WTC11 (cell line): ENCODE results near the gene ADCY6. TPM values are rescaled to one million over a fixed set of nuclear protein-coding genes. Genes with fewer than 3 reads are reported as not detected.

Experiments used
- ATAC-seq: fragments of 200-7000 bp; cut with Tn5 transposase; 2 replicates; pipeline ENCODE4 v1.10.0; 2021; ENCODE audit warnings: mild to moderate bottlenecking, moderate library complexity
- CTCF ChIA-PET: fragments of 300-600 bp; sonication (Branson Sonifier 250); formaldehyde crosslinking; loops from one replicate; lab custom pipeline; 2021; ENCODE audit warnings: antibody characterized with exemption; lab: Charles Lee
- POLR2A ChIA-PET: fragments of 350-600 bp; sonication (Branson Sonifier 250); formaldehyde crosslinking; loops from one replicate; lab custom pipeline; 2021; ENCODE audit warnings: antibody characterized with exemption; lab: Charles Lee
- DNase-seq: peaks from one replicate; pipeline ENCODE4 v3.0.0; 2021; ENCODE audit warnings: low spot score
- H3K27ac Mint-ChIP-seq: 2 replicates; pipeline ENCODE4 v1.8.0; 2021; ENCODE audit warnings: mixed read lengths
- H3K27me3 Mint-ChIP-seq: 2 replicates; pipeline ENCODE4 v1.8.0; 2021; ENCODE audit warnings: low read depth, mild to moderate bottlenecking, moderate library complexity, mixed read lengths
- H3K36me3 Mint-ChIP-seq: 2 replicates; pipeline ENCODE4 v1.8.0; 2021; ENCODE audit warnings: mixed read lengths
- H3K4me1 Mint-ChIP-seq: 2 replicates; pipeline ENCODE4 v1.8.0; 2022; ENCODE audit warnings: mixed read lengths
- H3K4me3 Mint-ChIP-seq: 2 replicates; pipeline ENCODE4 v1.8.0; 2021; ENCODE audit warnings: mild to moderate bottlenecking, moderate library complexity, mixed read lengths
- H3K9me3 Mint-ChIP-seq: 2 replicates; pipeline ENCODE4 v1.8.0; 2021; ENCODE audit warnings: mixed read lengths
- CBFB ChIP-seq: sonication (generic); formaldehyde crosslinking; IDR thresholded peaks from 2 replicates; pipeline ENCODE4 v1.8.1; 2022; ENCODE audit warnings: mild to moderate bottlenecking, low read depth, missing genetic modification reagents
- CREB1 ChIP-seq: sonication (generic); formaldehyde crosslinking; IDR thresholded peaks from 2 replicates; pipeline ENCODE4 v1.8.0; 2023; ENCODE audit warnings: mild to moderate bottlenecking, missing genetic modification reagents
- CTCF ChIP-seq: fragments of 200-600 bp; IDR thresholded peaks from 2 replicates; pipeline ENCODE4 v1.8.0; 2022; ENCODE audit warnings: antibody characterized with exemption
- E2F4 ChIP-seq: sonication (generic); formaldehyde crosslinking; IDR thresholded peaks from 2 replicates; pipeline ENCODE4 v1.8.1; 2022; ENCODE audit warnings: low read depth, mild to moderate bottlenecking, moderate library complexity, missing genetic modification reagents, borderline replicate concordance
- EMX1 ChIP-seq: fragments of 250-450 bp; sonication (Bioruptor Pico); IDR thresholded peaks from 2 replicates; pipeline ENCODE4 v1.8.0; 2021; ENCODE audit warnings: mild to moderate bottlenecking
- FOXJ3 ChIP-seq: sonication (generic); formaldehyde crosslinking; IDR thresholded peaks from 2 replicates; pipeline ENCODE4 v1.9.0; 2021; ENCODE audit warnings: missing genetic modification reagents, mild to moderate bottlenecking, borderline replicate concordance
- NR1H2 ChIP-seq: sonication (generic); formaldehyde crosslinking; IDR thresholded peaks from 2 replicates; pipeline ENCODE4 v1.9.0; 2021; ENCODE audit warnings: mild to moderate bottlenecking, moderate library complexity, missing genetic modification reagents
- SMAD4 ChIP-seq: sonication (generic); formaldehyde crosslinking; IDR thresholded peaks from 2 replicates; pipeline ENCODE4 v1.8.0; 2022; ENCODE audit warnings: mild to moderate bottlenecking, missing genetic modification reagents
- USF2 ChIP-seq: sonication (generic); formaldehyde crosslinking; IDR thresholded peaks from 2 replicates; pipeline ENCODE4 v1.8.1; 2023; ENCODE audit warnings: mild to moderate bottlenecking, missing genetic modification reagents, moderate library complexity
- ZNF121 ChIP-seq: sonication (generic); formaldehyde crosslinking; IDR thresholded peaks from 2 replicates; pipeline ENCODE4 v1.8.0; 2023; ENCODE audit warnings: missing genetic modification reagents
- ZNF219 ChIP-seq: sonication (generic); formaldehyde crosslinking; IDR thresholded peaks from 2 replicates; pipeline ENCODE4 v1.8.0; 2023; ENCODE audit warnings: missing genetic modification reagents, mild to moderate bottlenecking, borderline replicate concordance
- ZNF232 ChIP-seq: sonication (generic); formaldehyde crosslinking; IDR thresholded peaks from 2 replicates; pipeline ENCODE4 v1.8.0; 2022; ENCODE audit warnings: mild to moderate bottlenecking, missing genetic modification reagents
- ZNF396 ChIP-seq: fragments of 250-450 bp; sonication (Bioruptor Pico); IDR thresholded peaks from 2 replicates; pipeline ENCODE4 v1.8.0; 2021; ENCODE audit warnings: mild to moderate bottlenecking, moderate library complexity, borderline replicate concordance
- total RNA-seq: library from RNA; stranded (reverse); gene quantifications from 3 replicates; pipeline ENCODE4 v1.2.3, GENCODE V29; 2021
- TF ChIP-seq, protein P1 (sequence below): sonication (generic); formaldehyde crosslinking; IDR thresholded peaks from 2 replicates; pipeline ENCODE4 v1.8.0; 2022; ENCODE audit warnings: mild to moderate bottlenecking, missing genetic modification reagents
- TF ChIP-seq, protein P2 (sequence below): sonication (generic); formaldehyde crosslinking; IDR thresholded peaks from 2 replicates; pipeline ENCODE4 v1.8.1; 2023; ENCODE audit warnings: mild to moderate bottlenecking, missing genetic modification reagents
- TF ChIP-seq, protein P3 (sequence below): sonication (generic); formaldehyde crosslinking; conservative IDR thresholded peaks from 2 replicates; pipeline ENCODE4 v1.8.1; 2022; ENCODE audit warnings: mild to moderate bottlenecking, missing genetic modification reagents

ADCY6 gene
- total RNA-seq, 1 experiment from 2014 or later: 12.8 TPM

- H3K27me3 Mint-ChIP-seq: no peaks in the 10 kb centered on the region
- ChIA-PET POLR2A (interaction anchor here (1.2 kb wide), 1 partner anchor 21 kb away, joined by 4 read pairs; no protein-coding TSS in a partner anchor), CTCF (interaction anchor here (0.8 to 2.6 kb wide), 6 partner anchors 10 to 46 kb away, joined by 3 to 26 read pairs (median 10); partner anchors contain the start of gene ADCY6)
- DNase-seq (no peak), ATAC-seq (peak; percentile 91)
- H3K9me3 Mint-ChIP-seq: no peaks in the 10 kb centered on the region
- peaks cover 23% of the 10 kb centered on the region for H3K4me1 Mint-ChIP-seq
- no peak overlapping the region for H3K27ac Mint-ChIP-seq
- no peak overlapping the region for H3K4me3 Mint-ChIP-seq
- peaks cover 9% of the 10 kb centered on the region for H3K36me3 Mint-ChIP-seq
- no peak for TF ChIP-seq CREB1 (CRISPR knock-in tag)
- TF ChIP-seq USF2 (CRISPR knock-in tag): no peak
- no peak for TF ChIP-seq ZNF219 (CRISPR knock-in tag)
- TF ChIP-seq, protein P1, sequence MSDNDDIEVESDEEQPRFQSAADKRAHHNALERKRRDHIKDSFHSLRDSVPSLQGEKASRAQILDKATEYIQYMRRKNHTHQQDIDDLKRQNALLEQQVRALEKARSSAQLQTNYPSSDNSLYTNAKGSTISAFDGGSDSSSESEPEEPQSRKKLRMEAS (CRISPR knock-in tag): peak; percentile 32; the same call in 1 of the 2 replicates
- TF ChIP-seq ZNF121 (CRISPR knock-in tag): 0 out of 2 replicates have a peak, but pooled peaks have one; percentile 6
- TF ChIP-seq, protein P2, sequence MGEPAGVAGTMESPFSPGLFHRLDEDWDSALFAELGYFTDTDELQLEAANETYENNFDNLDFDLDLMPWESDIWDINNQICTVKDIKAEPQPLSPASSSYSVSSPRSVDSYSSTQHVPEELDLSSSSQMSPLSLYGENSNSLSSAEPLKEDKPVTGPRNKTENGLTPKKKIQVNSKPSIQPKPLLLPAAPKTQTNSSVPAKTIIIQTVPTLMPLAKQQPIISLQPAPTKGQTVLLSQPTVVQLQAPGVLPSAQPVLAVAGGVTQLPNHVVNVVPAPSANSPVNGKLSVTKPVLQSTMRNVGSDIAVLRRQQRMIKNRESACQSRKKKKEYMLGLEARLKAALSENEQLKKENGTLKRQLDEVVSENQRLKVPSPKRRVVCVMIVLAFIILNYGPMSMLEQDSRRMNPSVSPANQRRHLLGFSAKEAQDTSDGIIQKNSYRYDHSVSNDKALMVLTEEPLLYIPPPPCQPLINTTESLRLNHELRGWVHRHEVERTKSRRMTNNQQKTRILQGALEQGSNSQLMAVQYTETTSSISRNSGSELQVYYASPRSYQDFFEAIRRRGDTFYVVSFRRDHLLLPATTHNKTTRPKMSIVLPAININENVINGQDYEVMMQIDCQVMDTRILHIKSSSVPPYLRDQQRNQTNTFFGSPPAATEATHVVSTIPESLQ (CRISPR knock-in tag): no peak
- TF ChIP-seq FOXJ3 (CRISPR knock-in tag): no peak
- TF ChIP-seq CBFB (CRISPR knock-in tag): no peak
- TF ChIP-seq CTCF: no peak
- TF ChIP-seq NR1H2 (CRISPR knock-in tag): no peak
- TF ChIP-seq ZNF396 (CRISPR knock-in tag): no peak
- no peak for TF ChIP-seq EMX1
- TF ChIP-seq ZNF232 (CRISPR knock-in tag): no peak
- no peak for TF ChIP-seq SMAD4 (CRISPR knock-in tag)
Measured at GRCh38 chr12:48768147-48768546, 20.7 kb downstream of the ADCY6 start.

DNA sequence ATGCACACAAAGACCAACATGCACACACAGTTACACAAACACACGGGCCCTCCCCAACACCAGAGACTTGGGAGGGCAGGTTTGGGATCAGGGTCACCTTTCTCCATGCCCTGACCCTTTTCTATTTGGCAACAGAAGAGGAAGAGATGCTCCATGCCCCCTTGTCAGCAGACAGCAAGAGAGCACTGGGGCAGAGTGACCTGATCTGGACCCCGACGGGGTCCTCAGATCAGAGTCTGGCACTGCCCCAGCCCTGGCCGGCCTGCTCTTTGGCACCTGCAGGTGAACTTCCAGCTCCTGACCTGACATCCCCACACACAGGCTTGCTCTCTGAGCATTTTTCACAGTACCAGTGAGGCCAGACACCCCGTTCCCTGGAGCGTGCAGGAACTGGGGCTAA, 21.4 kb downstream of the ADCY6 start:
- Mint-ChIP-seq H3K4me1 (peaks cover 23% of the 10 kb centered on the region), H3K36me3 (peaks cover 9% of the 10 kb centered on the region), H3K4me3 (no peak overlapping the region), H3K27me3 (no peaks in the 10 kb centered on the region; the same call in 1 of the 2 replicates), H3K9me3 (no peaks in the 10 kb centered on the region), H3K27ac (peak overlapping the region; percentile 61; the same call in 1 of the 2 replicates)
- ATAC-seq (no peak), DNase-seq (no peak)
- CTCF ChIA-PET: interaction anchor here (0.8 to 2.6 kb wide), 4 partner anchors 9 to 28 kb away, joined by 3 to 26 read pairs (median 10); partner anchors contain the start of gene ADCY6
- POLR2A ChIA-PET: no interaction called here
- TF ChIP-seq E2F4 (CRISPR knock-in tag): no peak
- TF ChIP-seq, protein P3, sequence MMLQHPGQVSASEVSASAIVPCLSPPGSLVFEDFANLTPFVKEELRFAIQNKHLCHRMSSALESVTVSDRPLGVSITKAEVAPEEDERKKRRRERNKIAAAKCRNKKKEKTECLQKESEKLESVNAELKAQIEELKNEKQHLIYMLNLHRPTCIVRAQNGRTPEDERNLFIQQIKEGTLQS (CRISPR knock-in tag): no peak
- TF ChIP-seq, protein P1 (CRISPR knock-in tag): no peak
